Subcutaneous adipose tissue (tissue), 4 donors: Measurements from ENCODE around the gene NOL6. TPM values are rescaled to one million over a fixed set of nuclear protein-coding genes. Genes with fewer than 3 reads are reported as not detected.

ENCODE experiments used
- CTCF ChIP-seq: fragments of 450-650 bp; IDR thresholded peaks from one replicate; pipeline ENCODE4 v1.5.1; 2016; ENCODE audit warnings: low read depth, mild to moderate bottlenecking, control low read depth, antibody characterized with exemption, moderate library complexity
- total RNA-seq, 4 donors: library from RNA; depleted of rRNA; stranded (reverse); fragments of >200 nt; gene quantifications; one replicate each; pipeline ENCODE4 v1.1.0, GENCODE V29; 2016

Gene NOL6
- total RNA-seq, 4 donors from 2014 or later: 11.0 to 18.1 (median 14.9) TPM

GRCh38 chr9:33480976-33481375 lies 7.3 kb upstream of the NOL6 start:
- no peak for TF ChIP-seq CTCF

GRCh38 chr9:33480106-33480505 lies 6.4 kb upstream of the NOL6 start:
- TF ChIP-seq CTCF: no peak

GRCh38 chr9:33476503-33476902 lies 2.8 kb upstream of the NOL6 start:
- no peak for TF ChIP-seq CTCF

GRCh38 chr9:33475357-33475756 lies 1.6 kb upstream of the NOL6 start:
- no peak for TF ChIP-seq CTCF

- TF ChIP-seq CTCF: no peak
Observed at GRCh38 chr9:33472881-33473615, 676 bp downstream of the NOL6 start.

- TF ChIP-seq CTCF: no peak
Observed at GRCh38 chr9:33472171-33472880, 1.4 kb downstream of the NOL6 start.

- no peak for TF ChIP-seq CTCF
Observed at GRCh38 chr9:33471361-33471760, 2.4 kb downstream of the NOL6 start.
